Thoracic aorta (tissue), 2 donors: ENCODE results near the gene EML3. TPM values are rescaled to one million over a fixed set of nuclear protein-coding genes. Genes with fewer than 3 reads are reported as not detected.
A peak's percentile ranks its signal among the peaks of the same experiment; 100 is the strongest.

ENCODE experiments used
- ATAC-seq: fragments of 150-250 bp; one replicate; pipeline ENCODE4 v1.8.0; 2017; ENCODE audit warnings: low read depth; ENCODE audit not compliant: insufficient number of reproducible peaks, low FRiP score
- DNase-seq: peaks from one replicate; pipeline ENCODE4 v3.0.0-alpha.2; 2020; ENCODE audit warnings: low spot score
- H3K27ac ChIP-seq, 2 donors: fragments of 200-600 bp; sonication (generic); 1 replicate in 1 of 2; 2 replicates in 1 of 2; pipeline ENCODE4 v1.5.1; 2016; ENCODE audit warnings: mild to moderate bottlenecking in 2 of 2, moderate library complexity in 2 of 2
- H3K27me3 ChIP-seq: fragments of 200-600 bp; sonication (generic); replicated peaks from 2 replicates; pipeline ENCODE4 v1.6.0; 2016; ENCODE audit warnings: mild to moderate bottlenecking; ENCODE audit not compliant: insufficient read depth
- H3K36me3 ChIP-seq: fragments of 200-600 bp; sonication (generic); one replicate; pipeline ENCODE4 v1.5.1; 2016
- H3K4me1 ChIP-seq, 2 donors: fragments of 200-600 bp; sonication (generic); 1 replicate in 1 of 2; 2 replicates in 1 of 2; pipeline versions ENCODE4 v1.5.1 to v1.6.0; 2016; ENCODE audit warnings: low read depth in 2 of 2, mild to moderate bottlenecking in 1 of 2; ENCODE audit not compliant: control insufficient read depth in 1 of 2
- H3K4me3 ChIP-seq: fragments of 200-600 bp; sonication (generic); 2 replicates; pipeline ENCODE4 v1.5.1; 2016; ENCODE audit warnings: mild to moderate bottlenecking
- H3K9me3 ChIP-seq: fragments of 200-600 bp; sonication (generic); 2 replicates; pipeline ENCODE4 v1.5.1; 2016
- CTCF ChIP-seq: fragments of 200-600 bp; sonication (generic); IDR thresholded peaks from one replicate; pipeline ENCODE4 v1.5.1; 2019; ENCODE audit warnings: antibody characterized with exemption
- total RNA-seq, 2 donors: library from RNA; depleted of rRNA; stranded (reverse); fragments of >200 nt; gene quantifications; one replicate each; pipeline versions ENCODE4 v1.1.0 to v1.2.3, GENCODE V29; 2016

The EML3 gene
- total RNA-seq, 2 donors from 2014 or later: 106 to 111 TPM

- Histone ChIP-seq H3K4me1 (peaks cover 3 to 23% of the 10 kb centered on the region in 2 donors), H3K4me3 (peak within 1 kb of the TSS; percentile 94), H3K9me3 (no peaks in the 10 kb centered on the region), H3K36me3 (peaks cover 21% of the 10 kb centered on the region), H3K27ac (peak within 1 kb of the TSS; percentile 91 to 94), H3K27me3 (no peaks in the 10 kb centered on the region)
- ATAC-seq (peak; percentile 97), DNase-seq (peak; percentile 100)
- no peak for TF ChIP-seq CTCF
Observed at GRCh38 chr11:62645946-62646824, 33.6 kb upstream of the EML3 start, which contains the start of gene GANAB. Gene GANAB (minus strand): TSS chr11:62646613. CDS start chr11:62646599, 14 bp downstream.

- Histone ChIP-seq H3K27me3 (no peaks in the 10 kb centered on the region), H3K27ac (peak overlapping the region; percentile 91 to 94), H3K4me1 (peaks cover 3 to 23% of the 10 kb centered on the region in 2 donors), H3K36me3 (peaks cover 21% of the 10 kb centered on the region), H3K4me3 (peak overlapping the region; percentile 94), H3K9me3 (no peaks in the 10 kb centered on the region)
- DNase-seq: no peak
- ATAC-seq: no peak
- TF ChIP-seq CTCF: no peak
Observed at GRCh38 chr11:62645671-62645945, 33.0 kb upstream of the EML3 start.

GRCh38 chr11:62644220-62644619 is 31.6 kb upstream of the EML3 start:
- TF ChIP-seq CTCF: no peak
- Histone ChIP-seq H3K36me3 (peaks cover 18% of the 10 kb centered on the region), H3K27ac (no peak overlapping the region)

GRCh38 chr11:62632492-62632891 is 19.9 kb upstream of the EML3 start:
- H3K36me3 ChIP-seq: peaks cover 84% of the 10 kb centered on the region
- no peak overlapping the region for H3K27ac ChIP-seq
- DNase-seq: no peak
- H3K9me3 ChIP-seq: no peaks in the 10 kb centered on the region
- TF ChIP-seq CTCF: no peak
- no peak overlapping the region for H3K4me3 ChIP-seq
- no peak for ATAC-seq
- H3K4me1 ChIP-seq: no peaks in the 10 kb centered on the region
- no peaks in the 10 kb centered on the region for H3K27me3 ChIP-seq

More at GRCh38 chr11:62644220-62644619, 31.6 kb upstream of the EML3 start:
- DNase-seq (no peak), ATAC-seq (no peak)
- peaks cover 3 to 23% of the 10 kb centered on the region in 2 donors for H3K4me1 ChIP-seq
- H3K4me3 ChIP-seq: no peak overlapping the region
- H3K27me3 ChIP-seq: no peaks in the 10 kb centered on the region
- H3K9me3 ChIP-seq: no peaks in the 10 kb centered on the region

- H3K9me3 ChIP-seq: no peaks in the 10 kb centered on the region
- H3K27ac ChIP-seq: no peak overlapping the region
- DNase-seq (no peak), ATAC-seq (no peak)
- H3K4me1 ChIP-seq: peaks cover 0 to under 1% of the 10 kb centered on the region in 2 donors
- H3K36me3 ChIP-seq: peaks cover 66% of the 10 kb centered on the region
- TF ChIP-seq CTCF: no peak
- H3K4me3 ChIP-seq: no peak overlapping the region
- no peaks in the 10 kb centered on the region for H3K27me3 ChIP-seq
Observed at GRCh38 chr11:62627713-62628112, 15.1 kb upstream of the EML3 start.
